ENCODE results near the gene TICAM2. TPM values are rescaled to one million over a fixed set of nuclear protein-coding genes. Genes with fewer than 3 reads are reported as not detected.

The TICAM2 gene
- total RNA-seq, 1 donor from 2014 or later: 6.9 TPM

- no peak for ATAC-seq
- H3K27me3 ChIP-seq: no peaks in the 10 kb centered on the region
- H3K36me3 ChIP-seq: no peaks in the 10 kb centered on the region
- H3K4me1 ChIP-seq: no peaks in the 10 kb centered on the region
- no peaks in the 10 kb centered on the region for H3K9me3 ChIP-seq
- no peak overlapping the region for H3K27ac ChIP-seq
- TF ChIP-seq CTCF (IDR thresholded peaks at IDR 0.05): no peak
- no peak overlapping the region for H3K4me3 ChIP-seq
- intact Hi-C loops (cut with DNase I): no loop called here
- no peak for DNase-seq
These were observed 53.1 kb downstream of the TICAM2 start for GRCh38 chr5:115549154-115549553.

- TF ChIP-seq CTCF (IDR thresholded peaks at IDR 0.05): no peak
- Histone ChIP-seq H3K9me3 (no peaks in the 10 kb centered on the region), H3K27me3 (no peaks in the 10 kb centered on the region), H3K4me3 (no peak overlapping the region), H3K36me3 (no peaks in the 10 kb centered on the region), H3K27ac (no peak overlapping the region), H3K4me1 (no peaks in the 10 kb centered on the region)
- no peak for DNase-seq
- ATAC-seq: no peak
- intact Hi-C loops (cut with DNase I): no loop called here
These were observed 53.6 kb downstream of the TICAM2 start for GRCh38 chr5:115548683-115549082.

GRCh38 chr5:115545351-115545882 lies 56.9 kb downstream of the TICAM2 start:
- ATAC-seq: no peak
- Histone ChIP-seq H3K9me3 (no peaks in the 10 kb centered on the region), H3K4me1 (peaks cover 7% of the 10 kb centered on the region), H3K36me3 (peaks cover 8% of the 10 kb centered on the region), H3K27ac (peak overlapping the region; percentile 58), H3K27me3 (no peaks in the 10 kb centered on the region), H3K4me3 (peak overlapping the region; percentile 32)
- no peak for TF ChIP-seq CTCF (IDR thresholded peaks at IDR 0.05)
- intact Hi-C loops (cut with DNase I): no loop called here
- no peak for DNase-seq

GRCh38 chr5:115544436-115545350 lies 57.6 kb downstream of the TICAM2 start, which contains the start of gene FEM1C:
Gene FEM1C (minus strand): TSS chr5:115544775. CDS start chr5:115543493, 1,282 bp downstream.
- intact Hi-C loops (cut with DNase I): no loop called here
- H3K4me1 ChIP-seq: peaks cover 14% of the 10 kb centered on the region

GRCh38 chr5:115544043-115544435 lies 58.2 kb downstream of the TICAM2 start:
- no peak for TF ChIP-seq CTCF (IDR thresholded peaks at IDR 0.05)
- H3K27me3 ChIP-seq: no peaks in the 10 kb centered on the region
- no peak for DNase-seq
- H3K36me3 ChIP-seq: peaks cover 16% of the 10 kb centered on the region
- peak; percentile 42 for ATAC-seq
- no peaks in the 10 kb centered on the region for H3K9me3 ChIP-seq
- H3K27ac ChIP-seq: peak overlapping the region; percentile 98
- H3K4me3 ChIP-seq: peak overlapping the region; percentile 80
- intact Hi-C loops (cut with DNase I): no loop called here
- peaks cover 21% of the 10 kb centered on the region for H3K4me1 ChIP-seq

More at GRCh38 chr5:115544436-115545350, 57.6 kb downstream of the TICAM2 start, which contains the start of gene FEM1C:
- Histone ChIP-seq H3K36me3 (peaks cover 9% of the 10 kb centered on the region), H3K27me3 (no peaks in the 10 kb centered on the region), H3K27ac (peak within 1 kb of the TSS; percentile 98), H3K4me3 (peak within 1 kb of the TSS; percentile 80), H3K9me3 (no peaks in the 10 kb centered on the region)
- TF ChIP-seq CTCF (IDR thresholded peaks at IDR 0.05): no peak
- ATAC-seq: peak; percentile 98
- DNase-seq: peak; percentile 99

Data from upper lobe of right lung (tissue), 1 donor.